NCI-H345 treated with DMSO at 0.1 percent for 48 hours (cell line): Measurements from ENCODE around the gene NMT1.
A peak's percentile ranks its signal among the peaks of the same experiment; 100 is the strongest.

ENCODE experiments used
- DNase-seq: peaks from one replicate; lab custom pipeline; 2025; ENCODE audit not compliant: unreplicated experiment; lab: John Stamatoyannopoulos, UW

The NMT1 gene

DNA sequence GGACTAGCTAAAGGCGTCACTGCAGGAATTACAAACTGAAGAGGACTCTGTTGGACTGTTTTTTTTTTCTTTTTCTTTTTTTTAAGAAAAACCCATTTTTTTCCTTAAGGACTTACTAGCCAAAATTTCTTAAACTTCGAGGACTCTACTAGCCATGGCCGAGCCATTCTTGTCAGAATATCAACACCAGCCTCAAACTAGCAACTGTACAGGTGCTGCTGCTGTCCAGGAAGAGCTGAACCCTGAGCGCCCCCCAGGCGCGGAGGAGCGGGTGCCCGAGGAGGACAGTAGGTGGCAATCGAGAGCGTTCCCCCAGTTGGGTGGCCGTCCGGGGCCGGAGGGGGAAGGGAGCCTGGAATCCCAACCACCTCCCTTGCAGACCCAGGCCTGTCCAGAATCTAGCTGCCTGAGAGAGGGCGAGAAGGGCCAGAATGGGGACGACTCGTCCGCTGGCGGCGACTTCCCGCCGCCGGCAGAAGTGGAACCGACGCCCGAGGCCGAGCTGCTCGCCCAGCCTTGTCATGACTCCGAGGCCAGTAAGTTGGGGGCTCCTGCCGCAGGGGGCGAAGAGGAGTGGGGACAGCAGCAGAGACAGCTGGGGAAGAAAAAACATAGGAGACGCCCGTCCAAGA, 88.0 kb downstream of the NMT1 start:
- peak; percentile 28 for DNase-seq

DNA sequence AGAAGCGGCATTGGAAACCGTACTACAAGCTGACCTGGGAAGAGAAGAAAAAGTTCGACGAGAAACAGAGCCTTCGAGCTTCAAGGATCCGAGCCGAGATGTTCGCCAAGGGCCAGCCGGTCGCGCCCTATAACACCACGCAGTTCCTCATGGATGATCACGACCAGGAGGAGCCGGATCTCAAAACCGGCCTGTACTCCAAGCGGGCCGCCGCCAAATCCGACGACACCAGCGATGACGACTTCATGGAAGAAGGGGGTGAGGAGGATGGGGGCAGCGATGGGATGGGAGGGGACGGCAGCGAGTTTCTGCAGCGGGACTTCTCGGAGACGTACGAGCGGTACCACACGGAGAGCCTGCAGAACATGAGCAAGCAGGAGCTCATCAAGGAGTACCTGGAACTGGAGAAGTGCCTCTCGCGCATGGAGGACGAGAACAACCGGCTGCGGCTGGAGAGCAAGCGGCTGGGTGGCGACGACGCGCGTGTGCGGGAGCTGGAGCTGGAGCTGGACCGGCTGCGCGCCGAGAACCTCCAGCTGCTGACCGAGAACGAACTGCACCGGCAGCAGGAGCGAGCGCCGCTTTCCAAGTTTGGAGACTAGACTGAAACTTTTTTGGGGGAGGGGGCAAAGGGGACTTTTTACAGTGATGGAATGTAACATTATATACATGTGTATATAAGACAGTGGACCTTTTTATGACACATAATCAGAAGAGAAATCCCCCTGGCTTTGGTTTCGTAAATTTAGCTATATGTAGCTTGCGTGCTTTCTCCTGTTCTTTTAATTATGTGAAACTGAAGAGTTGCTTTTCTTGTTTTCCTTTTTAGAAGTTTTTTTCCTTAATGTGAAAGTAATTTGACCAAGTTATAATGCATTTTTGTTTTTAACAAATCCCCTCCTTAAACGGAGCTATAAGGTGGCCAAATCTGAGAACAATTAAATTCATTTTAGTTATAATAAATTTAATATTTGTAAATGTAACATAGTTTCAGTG, 88.8 kb downstream of the NMT1 start:
- peak; percentile 34 for DNase-seq

DNA sequence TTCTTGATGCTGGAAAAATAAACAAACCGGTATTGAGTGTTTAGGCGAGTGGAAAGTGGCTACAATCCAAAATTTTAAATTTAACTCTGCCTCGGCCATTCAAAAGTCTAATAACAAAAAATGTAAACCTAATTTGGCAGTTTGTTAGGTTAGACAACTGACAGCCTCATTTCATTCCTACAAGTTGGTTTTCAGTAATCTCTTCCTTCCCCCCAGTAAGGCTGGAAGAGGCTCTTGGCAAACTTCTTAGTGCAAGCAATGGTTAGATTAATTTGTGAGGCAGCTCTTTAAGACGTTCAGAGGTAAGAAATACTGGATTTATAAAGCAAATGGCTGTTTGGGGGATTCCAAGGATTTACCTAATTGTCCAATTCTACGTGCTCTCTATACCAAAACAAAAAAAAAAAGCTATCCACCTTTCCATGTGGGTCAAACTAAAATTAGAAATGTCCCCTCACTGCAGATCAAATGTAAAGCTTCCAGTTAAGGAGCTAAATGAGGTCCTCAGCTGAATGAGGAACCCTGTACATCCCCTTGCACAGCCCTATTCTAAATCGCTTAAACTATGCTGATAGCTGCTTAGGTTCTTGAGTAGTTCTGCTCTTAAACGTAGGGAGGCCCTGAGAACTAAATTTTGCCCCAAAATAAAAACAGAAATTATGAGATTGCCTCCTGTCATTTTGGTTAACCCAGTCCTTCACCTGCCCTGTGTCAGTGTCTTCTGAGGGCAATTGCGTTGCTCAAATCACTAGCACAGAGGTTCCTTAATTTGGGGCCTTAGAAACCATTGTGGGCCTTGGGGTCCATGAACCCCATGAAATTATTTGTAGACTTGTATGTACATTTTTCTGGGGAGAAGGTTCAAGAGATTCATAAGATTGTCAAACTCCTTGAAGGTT, 90.0 kb downstream of the NMT1 start:
- DNase-seq: no peak

DNA sequence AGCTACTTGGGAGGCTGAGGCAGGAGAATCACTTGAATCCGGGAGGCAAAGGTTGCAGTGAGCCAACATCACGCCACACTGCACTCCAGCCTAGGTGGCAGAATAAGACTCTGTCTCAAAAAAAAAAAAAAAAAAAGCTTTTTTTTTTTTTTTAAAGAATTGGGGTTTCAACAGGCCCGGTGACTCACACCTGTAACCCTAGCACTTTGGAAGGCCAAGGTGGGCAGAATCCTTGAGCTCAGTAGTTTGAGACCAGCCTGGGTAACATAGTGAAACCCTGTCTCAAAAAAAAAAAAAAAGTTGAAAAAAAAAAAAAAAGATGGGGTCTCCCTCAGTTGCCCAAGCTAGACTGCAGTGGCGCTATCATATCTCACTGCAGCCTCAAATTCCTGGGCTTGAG, 93.9 kb downstream of the NMT1 start:
- DNase-seq: no peak

DNA sequence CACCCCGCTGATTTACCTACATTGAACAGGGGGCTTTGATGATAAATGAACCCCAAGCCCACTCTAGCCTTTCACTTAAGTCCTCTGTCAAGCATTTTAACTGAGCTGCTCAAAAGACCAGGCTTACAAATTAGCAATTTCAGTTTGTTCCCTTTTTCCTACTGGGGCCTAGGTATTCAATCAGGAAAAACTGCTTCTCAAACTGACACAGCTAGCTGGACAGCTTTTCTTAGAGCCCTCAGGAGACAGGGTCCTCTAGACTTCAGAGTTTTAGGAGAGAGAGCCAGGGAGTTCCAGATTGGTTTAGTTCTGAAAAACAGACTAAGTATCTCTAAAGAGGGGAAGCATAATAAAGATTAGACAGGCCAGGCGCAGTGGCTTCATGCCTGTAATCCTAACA, 94.4 kb downstream of the NMT1 start:
- DNase-seq: no peak

DNA sequence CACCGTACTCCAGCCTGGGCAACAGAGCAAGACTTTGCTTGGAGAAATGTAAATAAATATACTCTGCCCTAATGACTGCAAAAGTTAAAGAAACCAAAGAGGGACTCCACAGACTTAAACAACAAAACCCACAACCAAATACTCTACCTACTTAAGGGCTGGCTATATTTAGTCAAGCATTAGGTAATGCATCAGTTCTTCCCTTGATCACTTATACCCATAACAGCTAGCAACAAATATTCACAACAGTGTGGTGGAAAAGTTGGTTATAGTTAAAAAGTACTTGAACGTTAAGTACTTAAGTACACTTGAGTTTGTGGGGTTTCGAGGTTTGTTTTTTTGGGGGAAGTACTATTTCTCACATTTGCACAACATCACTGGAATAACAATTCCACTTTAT, 95.1 kb downstream of the NMT1 start:
- DNase-seq: no peak
